ENCODE measurements around the gene SSU72.
"Not testable (repeated sequence)": the region's sequence is repeated elsewhere in the genome, so short reads cannot be mapped to it uniquely, and the experiment has no call there.

Gene SSU72

DNA sequence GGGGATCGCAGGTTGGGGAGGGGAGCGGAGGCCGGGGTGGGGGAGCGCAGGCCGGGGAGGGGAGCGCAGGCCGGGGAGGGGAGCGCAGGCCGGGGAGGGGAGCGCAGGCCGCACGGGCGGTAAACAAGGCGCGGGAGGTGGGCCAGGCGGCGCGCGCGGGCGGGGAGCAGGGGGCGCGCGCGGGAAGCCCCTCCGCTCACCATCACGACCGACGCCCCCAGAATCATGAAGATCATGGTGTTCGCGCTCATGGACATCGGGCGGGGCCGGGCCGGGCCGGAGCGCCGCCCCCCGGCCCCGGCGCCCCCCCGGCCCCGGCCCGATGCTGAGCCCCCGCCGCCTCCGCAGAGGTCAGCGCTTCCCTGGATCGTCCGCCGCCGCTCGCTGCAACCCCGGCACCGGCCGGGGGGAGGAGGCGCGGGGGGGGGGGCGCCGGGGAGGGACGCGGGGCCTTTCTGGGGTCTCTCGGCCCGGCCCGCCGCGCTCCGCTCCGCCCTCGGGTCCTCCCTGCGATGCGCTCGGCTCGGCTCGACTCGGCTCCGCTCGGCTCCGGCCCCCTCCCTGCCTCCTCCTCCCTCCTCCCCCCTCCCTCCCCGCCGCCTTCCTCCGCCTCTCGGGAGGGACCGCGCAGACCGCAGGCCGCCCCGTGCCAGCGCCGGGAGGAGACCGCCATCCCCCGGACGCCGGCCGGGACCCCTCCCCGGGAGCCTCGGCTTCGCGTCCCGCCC is 34.4 kb downstream of the SSU72 start, which contains the start of gene TMEM240:
Gene TMEM240, minus strand, starts transcription at position 535 of the 728 bp plus-strand sequence. Its CDS starts 278 bp downstream, at position 257.
- no peak for DNase-seq

- no peak for DNase-seq
Observed at GRCh38 chr1:1539310-1540089, 35.2 kb downstream of the SSU72 start.

- DNase-seq: no peak
Observed at GRCh38 chr1:1538989-1539309, 35.7 kb downstream of the SSU72 start.

DNA sequence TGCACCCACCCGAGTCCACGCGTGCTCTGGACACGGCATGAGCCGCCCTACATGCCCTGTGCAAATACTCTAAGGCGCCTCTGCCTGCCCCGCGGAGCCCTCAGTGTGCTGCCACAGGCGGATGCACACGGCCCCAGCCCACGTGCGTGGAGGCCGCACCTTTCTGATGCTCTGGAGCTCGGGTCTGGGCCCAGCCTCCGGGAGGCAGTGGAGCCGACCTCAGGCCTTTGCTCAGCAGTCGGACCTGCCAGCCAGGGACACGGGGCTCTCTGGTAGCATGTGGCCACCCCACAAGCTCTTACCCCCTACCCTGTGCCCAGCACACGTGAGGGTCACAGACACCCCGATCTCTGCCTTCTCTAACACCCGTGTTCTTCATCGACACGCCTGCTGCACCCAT is 36.3 kb downstream of the SSU72 start:
- no peak for DNase-seq

DNA sequence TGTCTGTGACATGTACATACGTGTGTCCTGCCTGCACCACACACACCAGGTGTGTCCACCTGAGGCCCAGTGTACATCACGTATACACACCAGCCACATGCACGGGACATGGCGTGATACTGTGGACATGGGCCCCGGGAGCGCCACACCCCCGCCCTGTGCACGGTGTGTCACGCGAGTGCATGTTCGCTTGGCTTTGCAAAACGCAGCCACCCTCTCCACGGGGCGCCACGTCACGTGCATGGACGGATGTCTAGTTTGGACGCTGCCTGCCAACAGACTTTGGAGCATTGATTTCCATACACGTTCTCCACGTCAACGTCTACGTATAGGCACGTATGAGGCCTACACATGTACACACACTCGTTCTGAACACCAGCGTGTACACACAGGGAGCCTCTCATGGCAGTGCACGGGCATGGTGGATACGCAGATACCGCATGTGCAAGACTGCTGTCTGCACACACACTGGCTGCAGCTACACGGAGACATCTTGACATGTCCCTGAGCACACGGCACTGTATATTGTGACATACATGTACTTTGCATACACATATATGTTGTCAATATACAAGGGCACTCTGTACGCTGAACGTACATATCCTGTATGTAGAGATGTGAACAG is 36.9 kb downstream of the SSU72 start:
- no peak for DNase-seq

- no peak for DNase-seq
Observed at GRCh38 chr1:1536938-1537546, 37.6 kb downstream of the SSU72 start.

- DNase-seq: no peak
Observed at GRCh38 chr1:1536019-1536937, 38.4 kb downstream of the SSU72 start.

GRCh38 chr1:1535201-1536018 is 39.3 kb downstream of the SSU72 start:
- DNase-seq: no peak

DNA sequence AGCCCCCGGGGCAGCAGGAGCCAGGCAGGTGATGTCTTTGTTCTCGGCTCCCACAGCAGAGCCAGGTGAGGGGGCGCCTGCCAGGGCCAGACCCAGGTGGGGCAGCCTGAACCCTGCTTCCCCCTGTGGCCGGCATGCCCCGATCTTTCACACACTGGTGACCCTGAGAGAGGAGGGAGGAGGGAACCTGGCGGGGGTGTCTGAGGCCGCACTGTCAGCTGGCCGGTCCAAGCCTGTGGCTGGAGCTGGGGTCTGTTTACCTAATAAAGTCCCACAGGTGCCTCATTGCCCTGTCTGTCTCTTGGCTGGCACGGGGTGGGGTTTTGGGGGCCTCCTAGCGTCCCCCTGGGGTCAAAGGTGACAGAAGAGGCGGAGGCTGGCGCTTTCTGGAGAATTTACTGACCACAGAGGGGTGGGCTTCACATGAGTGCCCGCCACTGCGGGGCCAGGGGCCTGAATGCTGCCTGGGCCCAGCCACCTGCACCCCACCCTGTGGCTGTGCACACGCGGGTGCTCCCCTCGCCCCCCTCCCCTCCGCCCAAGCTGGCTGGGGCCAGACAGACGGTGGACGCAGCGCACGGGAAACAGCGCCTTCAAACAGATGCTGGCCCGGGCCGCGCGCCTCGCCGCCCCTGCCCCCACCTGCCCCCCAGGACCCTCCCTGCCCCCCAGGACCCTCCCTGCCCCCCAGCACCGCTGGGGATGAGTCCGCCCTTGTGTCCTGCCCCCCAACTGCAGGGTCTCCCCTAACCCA is 40.1 kb downstream of the SSU72 start:
- DNase-seq: no peak

DNA sequence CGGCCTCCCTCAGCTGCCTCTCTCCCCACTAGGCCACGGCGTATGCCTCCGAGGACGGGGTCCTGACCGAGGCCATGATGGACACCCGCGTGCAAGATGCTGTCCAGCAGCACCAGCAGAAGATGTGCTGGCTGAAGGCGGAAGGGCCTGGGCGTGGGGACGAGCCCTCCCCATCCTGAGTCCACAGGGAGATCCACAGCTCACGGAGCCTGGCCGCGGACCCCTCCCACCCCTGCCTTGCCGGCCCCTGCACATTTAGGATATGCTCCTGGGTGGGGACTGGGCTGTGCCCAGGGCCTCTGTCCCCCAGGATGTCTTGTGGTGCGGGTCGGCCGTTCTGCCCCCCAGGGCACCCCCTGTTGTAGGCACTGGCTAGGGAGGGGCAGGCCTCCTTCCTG is 40.8 kb downstream of the SSU72 start:
- DNase-seq: not testable (repeated sequence)

GRCh38 chr1:1533176-1533893 is 41.3 kb downstream of the SSU72 start:
- not testable (repeated sequence) for DNase-seq

GRCh38 chr1:1531947-1532346 is 42.7 kb downstream of the SSU72 start:
- no peak for DNase-seq

DNA sequence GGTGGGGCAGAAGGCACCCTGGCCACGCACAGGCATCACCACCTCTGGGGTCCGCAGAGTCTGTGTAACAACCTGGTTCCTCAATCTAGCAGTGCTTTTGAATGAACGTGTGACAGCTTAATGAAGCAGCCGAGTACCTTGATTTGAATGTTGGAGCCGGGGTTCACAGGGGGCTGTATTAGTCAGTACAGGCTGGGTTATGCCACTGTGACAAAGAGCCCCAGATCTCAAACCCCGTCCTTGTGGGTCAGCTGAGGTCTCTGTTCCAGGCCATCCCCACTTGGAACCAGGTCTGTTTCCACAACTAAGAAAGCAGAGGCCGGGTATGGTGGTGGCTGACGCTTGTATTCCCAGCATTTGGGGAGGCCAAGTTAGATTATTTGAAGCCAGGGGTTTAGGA is 44.7 kb downstream of the SSU72 start:
- DNase-seq: no peak

- no peak for DNase-seq
Observed at GRCh38 chr1:1529321-1529720, 45.3 kb downstream of the SSU72 start.

- no peak for DNase-seq
Observed at GRCh38 chr1:1528301-1529267, 46.1 kb downstream of the SSU72 start.

- DNase-seq: no peak
Observed at GRCh38 chr1:1527092-1527816, 47.4 kb downstream of the SSU72 start.

GRCh38 chr1:1526476-1526875 is 48.2 kb downstream of the SSU72 start:
- not testable (repeated sequence) for DNase-seq

Measured in NK-92 treated with Interleukin-12 subunit alpha and Interleukin-12 subunit beta, amount 100 ng/mL, for 24 hours (cell line).